GM18951 (cell line): ENCODE data around the gene SEC23A.
"Not testable (repeated sequence)": the region's sequence is repeated elsewhere in the genome, so short reads cannot be mapped to it uniquely, and the experiment has no call there.

ENCODE experiments used
- POLR2A ChIP-seq: IDR thresholded peaks from 4 replicates; pipeline ENCODE4 v1.6.1; 2011; ENCODE audit warnings: mild to moderate bottlenecking; ENCODE audit not compliant: insufficient read length, insufficient read depth; ENCODE audit errors: extremely low read depth
- in situ Hi-C: fragments of 300-500 bp; cut with MboI; formaldehyde crosslinking; loops from one replicate; pipeline ENCODE4 v1.12.0; 2022; ENCODE audit warnings: low sequenced_read_pairs, mixed read lengths, inconsistent platforms; ENCODE audit not compliant: unreplicated experiment

SEC23A gene

GRCh38 chr14:39108791-39109190 is 5.8 kb upstream of the SEC23A start:
- TF ChIP-seq POLR2A, result no peak
- in situ Hi-C loops, result loop anchor here (25.0 kb wide), 1 partner anchor 329 kb away; the partner anchor contains the start of gene FBXO33

GRCh38 chr14:39107591-39107996 is 4.6 kb upstream of the SEC23A start:
- in situ Hi-C loops, result loop anchor here (25.0 kb wide), 1 partner anchor 330 kb away; the partner anchor contains the start of gene FBXO33
- TF ChIP-seq POLR2A, result no peak

- in situ Hi-C loops, result loop anchor here (25.0 kb wide), 1 partner anchor 333 kb away; the partner anchor contains the start of gene FBXO33
These were observed 1.2 kb upstream of the SEC23A start for GRCh38 chr14:39104078-39104801.

GRCh38 chr14:39102265-39102968 is 618 bp downstream of the SEC23A start:
- in situ Hi-C loops, result loop anchor here (25.0 kb wide), 1 partner anchor 335 kb away; the partner anchor contains the start of gene FBXO33
- TF ChIP-seq POLR2A, result no peak

- no peak for TF ChIP-seq POLR2A
- in situ Hi-C loops, result loop anchor here (25.0 kb wide), 1 partner anchor 338 kb away; the partner anchor contains the start of gene FBXO33
These were observed 3.3 kb downstream of the SEC23A start for GRCh38 chr14:39099748-39100147.

GRCh38 chr14:39099215-39099614 is 3.8 kb downstream of the SEC23A start:
- in situ Hi-C loops, result not testable (repeated sequence)

GRCh38 chr14:39097159-39097558 is 5.9 kb downstream of the SEC23A start:
- in situ Hi-C loops, result no loop called here
- TF ChIP-seq POLR2A, result no peak

GRCh38 chr14:39094515-39094914 is 8.5 kb downstream of the SEC23A start:
- in situ Hi-C loops, result no loop called here
- TF ChIP-seq POLR2A, result no peak

- TF ChIP-seq POLR2A, result no peak
- in situ Hi-C loops, result no loop called here
These were observed 11.3 kb downstream of the SEC23A start for GRCh38 chr14:39091716-39092115.

- TF ChIP-seq POLR2A, result no peak
- in situ Hi-C loops, result no loop called here
These were observed 12.4 kb downstream of the SEC23A start for GRCh38 chr14:39090548-39091111.

- in situ Hi-C loops, result no loop called here
- TF ChIP-seq POLR2A, result no peak
These were observed 15.5 kb downstream of the SEC23A start for GRCh38 chr14:39087493-39087892.

GRCh38 chr14:39085933-39086332 is 17.1 kb downstream of the SEC23A start:
- in situ Hi-C loops, result no loop called here
- no peak for TF ChIP-seq POLR2A

- in situ Hi-C loops, result no loop called here
- no peak for TF ChIP-seq POLR2A
These were observed 19.9 kb downstream of the SEC23A start for GRCh38 chr14:39083127-39083526.

GRCh38 chr14:39080886-39081285 is 22.1 kb downstream of the SEC23A start:
- in situ Hi-C loops, result no loop called here
- TF ChIP-seq POLR2A, result no peak
